AG09319 (cell line): Measurements from ENCODE around the gene ZNF653.

ENCODE experiments used
- DNase-seq: peaks from one replicate; pipeline ENCODE4 v3.0.0-alpha.2; 2010; ENCODE audit warnings: low read depth; ENCODE audit errors: extremely low read depth
- TF ChIP-seq, protein P1 (sequence below): IDR thresholded peaks from 2 replicates; pipeline ENCODE4 v1.5.1; 2011; ENCODE audit warnings: low read depth, mild to moderate bottlenecking, inconsistent platforms, low read length, moderate library complexity

The ZNF653 gene, protein sequence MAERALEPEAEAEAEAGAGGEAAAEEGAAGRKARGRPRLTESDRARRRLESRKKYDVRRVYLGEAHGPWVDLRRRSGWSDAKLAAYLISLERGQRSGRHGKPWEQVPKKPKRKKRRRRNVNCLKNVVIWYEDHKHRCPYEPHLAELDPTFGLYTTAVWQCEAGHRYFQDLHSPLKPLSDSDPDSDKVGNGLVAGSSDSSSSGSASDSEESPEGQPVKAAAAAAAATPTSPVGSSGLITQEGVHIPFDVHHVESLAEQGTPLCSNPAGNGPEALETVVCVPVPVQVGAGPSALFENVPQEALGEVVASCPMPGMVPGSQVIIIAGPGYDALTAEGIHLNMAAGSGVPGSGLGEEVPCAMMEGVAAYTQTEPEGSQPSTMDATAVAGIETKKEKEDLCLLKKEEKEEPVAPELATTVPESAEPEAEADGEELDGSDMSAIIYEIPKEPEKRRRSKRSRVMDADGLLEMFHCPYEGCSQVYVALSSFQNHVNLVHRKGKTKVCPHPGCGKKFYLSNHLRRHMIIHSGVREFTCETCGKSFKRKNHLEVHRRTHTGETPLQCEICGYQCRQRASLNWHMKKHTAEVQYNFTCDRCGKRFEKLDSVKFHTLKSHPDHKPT

DNA sequence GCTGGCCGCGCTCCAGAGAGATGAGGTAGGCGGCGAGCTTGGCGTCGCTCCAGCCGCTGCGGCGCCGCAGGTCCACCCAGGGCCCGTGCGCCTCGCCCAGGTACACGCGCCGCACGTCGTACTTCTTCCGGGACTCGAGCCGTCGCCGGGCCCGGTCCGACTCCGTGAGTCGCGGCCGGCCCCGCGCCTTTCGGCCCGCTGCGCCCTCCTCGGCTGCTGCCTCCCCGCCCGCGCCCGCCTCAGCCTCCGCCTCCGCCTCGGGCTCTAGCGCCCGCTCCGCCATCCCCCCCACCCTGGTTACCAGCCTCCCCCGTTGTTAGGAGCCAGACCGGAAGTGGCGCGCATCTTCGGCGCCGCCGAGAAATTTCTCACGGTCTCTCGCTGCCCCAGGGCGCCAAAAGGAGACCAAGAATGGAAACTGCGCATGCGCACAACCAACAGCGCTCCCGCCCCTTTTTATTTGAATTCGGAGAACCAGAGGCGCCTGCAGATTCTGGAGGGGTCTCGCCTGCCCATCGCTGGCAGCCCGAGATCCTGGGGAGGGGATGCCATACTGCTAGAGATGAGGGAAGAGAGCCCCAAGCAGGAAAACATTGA lies at the start of gene ZNF653:
TSS of gene ZNF653 (minus strand) at position 336 of the 597 bp plus-strand sequence. CDS start at position 283, 53 bp downstream.
- TF ChIP-seq, protein P1, sequence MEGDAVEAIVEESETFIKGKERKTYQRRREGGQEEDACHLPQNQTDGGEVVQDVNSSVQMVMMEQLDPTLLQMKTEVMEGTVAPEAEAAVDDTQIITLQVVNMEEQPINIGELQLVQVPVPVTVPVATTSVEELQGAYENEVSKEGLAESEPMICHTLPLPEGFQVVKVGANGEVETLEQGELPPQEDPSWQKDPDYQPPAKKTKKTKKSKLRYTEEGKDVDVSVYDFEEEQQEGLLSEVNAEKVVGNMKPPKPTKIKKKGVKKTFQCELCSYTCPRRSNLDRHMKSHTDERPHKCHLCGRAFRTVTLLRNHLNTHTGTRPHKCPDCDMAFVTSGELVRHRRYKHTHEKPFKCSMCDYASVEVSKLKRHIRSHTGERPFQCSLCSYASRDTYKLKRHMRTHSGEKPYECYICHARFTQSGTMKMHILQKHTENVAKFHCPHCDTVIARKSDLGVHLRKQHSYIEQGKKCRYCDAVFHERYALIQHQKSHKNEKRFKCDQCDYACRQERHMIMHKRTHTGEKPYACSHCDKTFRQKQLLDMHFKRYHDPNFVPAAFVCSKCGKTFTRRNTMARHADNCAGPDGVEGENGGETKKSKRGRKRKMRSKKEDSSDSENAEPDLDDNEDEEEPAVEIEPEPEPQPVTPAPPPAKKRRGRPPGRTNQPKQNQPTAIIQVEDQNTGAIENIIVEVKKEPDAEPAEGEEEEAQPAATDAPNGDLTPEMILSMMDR: no peak

DNA sequence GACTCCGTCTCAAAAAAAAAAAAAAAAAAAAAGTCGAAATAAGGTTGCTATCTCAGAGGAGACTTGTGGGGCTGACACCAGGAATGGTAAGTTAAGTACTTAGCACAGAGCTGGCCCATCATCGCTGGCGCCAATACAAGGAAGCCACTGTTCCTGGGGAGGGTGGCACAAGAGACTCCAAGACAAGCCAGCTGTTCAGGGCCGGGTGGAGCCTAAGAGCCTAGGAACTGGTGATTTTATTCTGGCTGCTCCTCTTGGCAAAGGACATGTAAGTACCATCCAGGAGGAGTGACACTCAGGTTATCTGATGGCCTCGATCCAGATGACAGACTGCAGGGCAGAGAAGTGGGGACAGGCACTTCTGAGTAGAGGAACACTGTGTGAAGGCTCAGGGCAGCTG lies 49.6 kb upstream of the ZNF653 start:
- TF ChIP-seq, protein P1: no peak
- no peak for DNase-seq

More for the DNA sequence above, at the start of gene ZNF653:
- DNase-seq: peak; percentile 85

DNA sequence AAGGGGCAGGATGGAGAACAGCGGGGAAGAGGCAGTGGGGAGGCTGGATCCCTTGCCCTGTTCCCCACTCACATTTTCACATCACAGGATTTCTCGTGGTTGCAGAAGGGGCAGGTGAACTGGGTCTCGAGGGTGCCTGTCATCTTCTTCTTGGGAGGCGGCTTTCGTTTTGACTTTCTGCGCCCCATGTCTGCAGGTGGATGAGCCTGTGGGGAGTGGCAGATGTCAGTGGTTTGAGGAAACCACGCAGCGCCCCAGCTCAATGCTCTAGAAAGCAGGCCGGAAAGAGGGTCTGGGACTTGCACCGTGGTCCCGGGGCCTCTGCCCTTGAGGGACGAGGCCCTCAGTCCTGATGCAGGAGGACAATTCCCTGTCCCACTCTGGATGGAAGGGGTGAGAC lies 48.5 kb upstream of the ZNF653 start:
- TF ChIP-seq, protein P1: no peak
- no peak for DNase-seq

DNA sequence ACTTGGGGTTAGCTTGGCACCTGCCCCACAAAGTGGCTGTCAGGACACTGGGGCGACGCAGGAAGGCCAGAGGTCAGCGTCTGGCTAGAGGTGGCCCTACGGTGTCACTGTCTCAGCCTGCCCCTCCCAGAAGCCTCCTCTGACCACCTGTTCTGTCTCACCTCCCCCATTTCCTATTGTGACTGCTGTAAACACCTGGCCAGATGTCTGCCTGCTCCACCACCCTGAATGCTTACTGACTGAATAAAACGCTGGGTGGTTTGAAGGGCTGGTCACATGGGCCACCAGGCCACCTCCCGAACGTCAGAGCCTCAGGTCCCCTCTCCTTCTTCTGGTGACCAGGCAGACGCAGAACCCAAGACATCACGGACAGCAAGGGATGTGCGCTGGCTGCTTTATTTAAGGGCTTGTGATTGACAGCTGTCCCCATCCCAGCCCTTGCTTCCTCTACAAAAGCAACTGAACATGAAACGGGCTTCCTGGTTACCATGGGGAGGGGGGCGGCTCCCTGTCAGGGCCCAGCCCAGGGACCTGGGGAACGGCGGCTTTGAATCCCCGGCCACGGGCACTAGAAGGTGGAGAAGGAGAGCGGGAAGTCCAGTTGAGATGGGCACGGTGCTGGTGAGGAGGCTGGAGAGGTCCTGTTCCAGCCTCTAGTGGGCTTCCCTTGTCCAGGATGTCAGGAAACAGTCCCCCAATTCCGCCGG lies 47.2 kb upstream of the ZNF653 start:
- TF ChIP-seq, protein P1: no peak
- DNase-seq: no peak

DNA sequence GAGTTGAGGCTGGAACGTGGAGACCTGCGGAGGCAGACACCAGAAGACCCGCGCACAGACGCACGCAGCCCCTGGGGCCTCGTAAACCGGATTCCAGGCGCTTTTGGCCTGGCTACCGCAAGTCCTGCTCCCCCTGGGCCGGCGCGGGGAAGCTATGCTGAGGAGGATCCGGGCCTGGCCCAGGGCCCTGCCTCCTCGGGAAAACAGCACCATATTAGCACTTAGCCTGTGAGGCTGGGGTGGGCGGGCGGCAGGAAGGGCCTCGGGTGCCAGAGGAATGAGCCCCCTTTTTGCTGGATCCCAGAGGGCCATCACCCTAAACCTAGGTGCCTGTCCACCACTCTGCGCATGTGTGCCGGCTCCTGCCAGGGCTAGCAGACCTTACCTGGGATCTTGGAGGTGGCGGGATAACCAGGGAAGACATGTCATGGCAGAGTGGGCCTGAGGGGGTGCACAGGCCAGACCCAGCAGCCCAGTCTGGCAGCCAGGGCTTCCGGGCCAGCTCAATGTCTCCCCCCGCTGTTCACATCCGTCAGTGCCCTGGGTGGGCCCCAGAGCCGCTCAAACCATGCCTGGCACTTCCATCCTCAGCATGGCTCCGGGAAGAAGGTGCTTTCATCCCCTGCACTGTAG lies 46.1 kb upstream of the ZNF653 start:
- TF ChIP-seq, protein P1: peak; percentile 24
- no peak for DNase-seq

DNA sequence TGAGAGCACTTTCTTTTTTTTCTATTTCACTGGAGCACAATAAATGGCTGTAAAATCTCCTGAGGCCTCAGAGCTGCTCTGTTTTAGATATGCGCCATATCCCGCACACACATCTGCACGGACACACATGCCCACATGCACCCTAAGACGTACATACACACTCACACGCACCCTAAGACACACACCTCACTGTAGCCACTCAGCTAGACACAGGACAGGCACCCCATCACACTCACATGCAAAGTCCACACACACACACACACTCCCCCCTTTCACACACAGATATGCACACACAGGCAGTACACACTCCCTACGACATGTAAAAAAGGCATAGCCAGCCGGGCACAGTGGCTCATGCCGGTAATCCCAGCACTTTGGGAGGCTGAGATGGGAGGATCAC lies 44.6 kb upstream of the ZNF653 start:
- TF ChIP-seq, protein P1: no peak
- no peak for DNase-seq
